ENCODE data around the gene GMNN. TPM values are rescaled to one million over a fixed set of nuclear protein-coding genes. Genes with fewer than 3 reads are reported as not detected.
"Not testable (repeated sequence)": the region's sequence is repeated elsewhere in the genome, so short reads cannot be mapped to it uniquely, and the experiment has no call there.

The GMNN gene
- total RNA-seq, 1 experiment from 2014 or later: 44.6 TPM

- H3F3A ChIP-seq (ENCODE audit: low read length, unreplicated experiment): peaks cover 3% of the 10 kb centered on the region
- H3K9ac ChIP-seq (ENCODE audit: low read length): peak overlapping the region; percentile 71; the same call in 1 of the 2 replicates
- no peaks in the 10 kb centered on the region for H3K9me3 ChIP-seq (ENCODE audit: low read length)
- peak overlapping the region; percentile 56; the same call in 1 of the 2 replicates for H3K4me3 ChIP-seq (ENCODE audit: low read length)
- H3K79me2 ChIP-seq (ENCODE audit: low read length): no peaks in the 10 kb centered on the region
- peaks cover 24% of the 10 kb centered on the region for H3K4me1 ChIP-seq (ENCODE audit: insufficient read depth, low read length)
- no peaks in the 10 kb centered on the region for H4K20me1 ChIP-seq (ENCODE audit: low read length)
- TF ChIP-seq CTCF (conservative IDR thresholded peaks at IDR 0.05; ENCODE audit: low read depth, low read length) (no peak), EZH2 (IDR thresholded peaks at IDR 0.05; ENCODE audit: low read length, unreplicated experiment) (no peak), EZH2phosphoT487 (IDR thresholded peaks at IDR 0.05; ENCODE audit: borderline replicate concordance, low read length) (no peak)
- intact Hi-C loops (cut with micrococcal nuclease): loop anchor here (1.0 kb wide), 1 partner anchor 23 kb away; no protein-coding TSS in a partner anchor
- no peaks in the 10 kb centered on the region for H3K9me2 ChIP-seq (replicated peaks; ENCODE audit: low read length)
- no peaks in the 10 kb centered on the region for H3K27me3 ChIP-seq (ENCODE audit: low read length)
- ChIA-PET CTCF (no interaction called here), POLR2A (ENCODE audit: unreplicated experiment) (no interaction called here)
- H3K4me2 ChIP-seq (ENCODE audit: low read length): peak overlapping the region; percentile 81
- ATAC-seq (no peak), DNase-seq (no peak)
- no peaks in the 10 kb centered on the region for H3K36me3 ChIP-seq (ENCODE audit: low read depth, low read length)
- peak overlapping the region; percentile 97 for H3K27ac ChIP-seq (ENCODE audit: low read length)
- BruUV-seq (replicated peaks): no TSS peak
- H2AFZ ChIP-seq (ENCODE audit: low read length): peak overlapping the region; percentile 77
Measured at GRCh38 chr6:24743944-24744335, 30.8 kb upstream of the GMNN start.

- no peak overlapping the region for H3K9ac ChIP-seq (ENCODE audit: low read length)
- H3K79me2 ChIP-seq (ENCODE audit: low read length): no peaks in the 10 kb centered on the region
- no peak overlapping the region for H2AFZ ChIP-seq (ENCODE audit: low read length)
- no peak overlapping the region for H3K27ac ChIP-seq (ENCODE audit: low read length)
- CTCF ChIA-PET: no interaction called here
- no peaks in the 10 kb centered on the region for H3K36me3 ChIP-seq (ENCODE audit: low read depth, low read length)
- no peak for TF ChIP-seq EZH2phosphoT487 (IDR thresholded peaks at IDR 0.05; ENCODE audit: borderline replicate concordance, low read length)
- no peak for TF ChIP-seq EZH2 (IDR thresholded peaks at IDR 0.05; ENCODE audit: low read length, unreplicated experiment)
- no peak for TF ChIP-seq CTCF (conservative IDR thresholded peaks at IDR 0.05; ENCODE audit: low read depth, low read length)
- no peaks in the 10 kb centered on the region for H4K20me1 ChIP-seq (ENCODE audit: low read length)
- ATAC-seq (no peak), DNase-seq (no peak)
- peaks cover 3% of the 10 kb centered on the region for H3F3A ChIP-seq (ENCODE audit: low read length, unreplicated experiment)
- intact Hi-C loops (cut with micrococcal nuclease): no loop called here
- peaks cover 24% of the 10 kb centered on the region for H3K4me1 ChIP-seq (ENCODE audit: insufficient read depth, low read length)
- no peak overlapping the region for H3K4me3 ChIP-seq (ENCODE audit: low read length)
- no peaks in the 10 kb centered on the region for H3K9me3 ChIP-seq (ENCODE audit: low read length)
- H3K27me3 ChIP-seq (ENCODE audit: low read length): no peaks in the 10 kb centered on the region
- no peaks in the 10 kb centered on the region for H3K9me2 ChIP-seq (replicated peaks; ENCODE audit: low read length)
- no TSS peak for BruUV-seq (replicated peaks)
- no peak overlapping the region for H3K4me2 ChIP-seq (ENCODE audit: low read length)
- POLR2A ChIA-PET (ENCODE audit: unreplicated experiment): no interaction called here
Measured at GRCh38 chr6:24744911-24745310, 29.8 kb upstream of the GMNN start.

- no peaks in the 10 kb centered on the region for H3F3A ChIP-seq (ENCODE audit: low read length, unreplicated experiment)
- no peak for DNase-seq
- ATAC-seq: no peak
- no peak overlapping the region for H3K4me2 ChIP-seq (ENCODE audit: low read length)
- H3K9ac ChIP-seq (ENCODE audit: low read length): no peak overlapping the region
- H3K9me3 ChIP-seq (ENCODE audit: low read length): peaks cover 5% of the 10 kb centered on the region; the same call in 1 of the 2 replicates
- ChIA-PET CTCF (no interaction called here), POLR2A (ENCODE audit: unreplicated experiment) (no interaction called here)
- no peaks in the 10 kb centered on the region for H3K27me3 ChIP-seq (ENCODE audit: low read length)
- no peak overlapping the region for H3K4me3 ChIP-seq (ENCODE audit: low read length)
- no peaks in the 10 kb centered on the region for H3K9me2 ChIP-seq (replicated peaks; ENCODE audit: low read length)
- no peaks in the 10 kb centered on the region for H3K79me2 ChIP-seq (ENCODE audit: low read length)
- TF ChIP-seq EZH2 (IDR thresholded peaks at IDR 0.05; ENCODE audit: low read length, unreplicated experiment) (no peak), EZH2phosphoT487 (IDR thresholded peaks at IDR 0.05; ENCODE audit: borderline replicate concordance, low read length) (no peak), CTCF (conservative IDR thresholded peaks at IDR 0.05; ENCODE audit: low read depth, low read length) (no peak)
- intact Hi-C loops (cut with micrococcal nuclease): no loop called here
- peaks cover 2% of the 10 kb centered on the region; the same call in 1 of the 2 replicates for H3K4me1 ChIP-seq (ENCODE audit: insufficient read depth, low read length)
- H3K27ac ChIP-seq (ENCODE audit: low read length): no peak overlapping the region
- no peak overlapping the region for H2AFZ ChIP-seq (ENCODE audit: low read length)
- BruUV-seq (replicated peaks): no TSS peak
- H4K20me1 ChIP-seq (ENCODE audit: low read length): no peaks in the 10 kb centered on the region
- no peaks in the 10 kb centered on the region for H3K36me3 ChIP-seq (ENCODE audit: low read depth, low read length)
Measured at GRCh38 chr6:24749297-24749696, 25.4 kb upstream of the GMNN start.

GRCh38 chr6:24750878-24751277 is 23.9 kb upstream of the GMNN start:
- H3K36me3 ChIP-seq (ENCODE audit: low read depth, low read length); CTCF ChIA-PET; H3K4me3 ChIP-seq (ENCODE audit: low read length); H2AFZ ChIP-seq (ENCODE audit: low read length); H3K9ac ChIP-seq (ENCODE audit: low read length); BruUV-seq (replicated peaks); H3K27me3 ChIP-seq (ENCODE audit: low read length); H3K4me1 ChIP-seq (ENCODE audit: insufficient read depth, low read length); H3K9me3 ChIP-seq (ENCODE audit: low read length); H3K27ac ChIP-seq (ENCODE audit: low read length); H4K20me1 ChIP-seq (ENCODE audit: low read length); ATAC-seq; H3K4me2 ChIP-seq (ENCODE audit: low read length); H3K79me2 ChIP-seq (ENCODE audit: low read length); DNase-seq; H3F3A ChIP-seq (ENCODE audit: low read length, unreplicated experiment); H3K9me2 ChIP-seq (replicated peaks; ENCODE audit: low read length); POLR2A ChIA-PET (ENCODE audit: unreplicated experiment); intact Hi-C loops (cut with micrococcal nuclease): not testable (repeated sequence)
